Activated naive CD4-positive, alpha-beta T cell treated with anti-CD3 and anti-CD28 coated beads, Interleukin-2, amount 10 ng/mL, durations not matched to agents 5 hours and 36 hours (primary cell): ENCODE data around the gene SAMSN1. TPM values are rescaled to one million over a fixed set of nuclear protein-coding genes. Genes with fewer than 3 reads are reported as not detected.

ENCODE experiments used
- total RNA-seq, 2 experiments: library from RNA; stranded (reverse); gene quantifications; one replicate each; pipeline ENCODE4 v1.2.3, GENCODE V29; 2021

The SAMSN1 gene
- 10 to 100 TPM; 77.5 to 78.9 TPM for total RNA-seq

GRCh38 chr21:14545906-14546480 is at the start of gene SAMSN1:
Gene SAMSN1 (minus strand): TSS chr21:14546315. CDS start chr21:14546261, 54 bp downstream.

Other genes starting within 250 kb of the SAMSN1 start
- 10 to 100 TPM; 32.6 to 37.5 TPM for gene HSPA13, start 163.2 kb downstream of the SAMSN1 start, total RNA-seq